Spleen (tissue), 11 donors: ENCODE measurements around the gene RABL2B. TPM values are rescaled to one million over a fixed set of nuclear protein-coding genes. Genes with fewer than 3 reads are reported as not detected.
A peak's percentile ranks its signal among the peaks of the same experiment; 100 is the strongest.

Experiments
- DNase-seq: peaks from one replicate; pipeline ENCODE4 v3.0.0-alpha.2; 2020
- H3K27ac ChIP-seq, 8 donors: fragments of 200-600 bp; sonication (generic) in 7 of 8; 1 replicate in 4 of 8; 2 replicates in 4 of 8; pipeline versions ENCODE4 v1.5.0 to v1.8.0; 2016 to 2021; ENCODE audit warnings: inconsistent platforms in 4 of 8, mild to moderate bottlenecking in 4 of 8, moderate library complexity in 1 of 8
- H3K27me3 ChIP-seq, 7 donors: fragments of 200-600 bp; sonication (generic) in 6 of 7; replicated peaks in 1 of 7; 1 replicate in 4 of 7; 2 replicates in 3 of 7; pipeline versions ENCODE4 v1.5.0 to v1.8.0; 2016 to 2021; ENCODE audit warnings: inconsistent platforms in 3 of 7, mild to moderate bottlenecking in 1 of 7
- H3K36me3 ChIP-seq, 6 donors: fragments of 200-600 bp; sonication (generic) in 5 of 6; 1 replicate in 4 of 6; 2 replicates in 2 of 6; pipeline versions ENCODE4 v1.5.0 to v1.8.0; 2016 to 2021; ENCODE audit warnings: inconsistent platforms in 2 of 6
- H3K4me1 ChIP-seq, 6 donors: fragments of 200-600 bp; sonication (generic) in 5 of 6; 1 replicate in 3 of 6; 2 replicates in 3 of 6; pipeline versions ENCODE4 v1.5.0 to v1.8.0; 2016 to 2021; ENCODE audit warnings: inconsistent platforms in 3 of 6
- H3K4me3 ChIP-seq, 8 donors: fragments of 200-600 bp; sonication (generic) in 7 of 8; 1 replicate in 4 of 8; 2 replicates in 4 of 8; pipeline versions ENCODE4 v1.5.0 to v1.8.0; 2016 to 2021; ENCODE audit warnings: inconsistent platforms in 4 of 8, mild to moderate bottlenecking in 4 of 8, moderate library complexity in 2 of 8
- H3K9me3 ChIP-seq, 8 donors: fragments of 200-600 bp; sonication (generic) in 7 of 8; 1 replicate in 4 of 8; 2 replicates in 4 of 8; pipeline versions ENCODE4 v1.5.0 to v1.8.0; 2016 to 2021; ENCODE audit warnings: inconsistent platforms in 4 of 8
- POLR2A ChIP-seq, 3 donors: fragments of 450-650 bp; IDR thresholded peaks; one replicate each; pipeline ENCODE4 v1.5.1; 2017; ENCODE audit warnings: antibody characterized with exemption in 3 of 3, mild to moderate bottlenecking in 1 of 3
- POLR2AphosphoS5 ChIP-seq, 3 donors: sonication (generic); formaldehyde crosslinking; IDR thresholded peaks; one replicate each; pipeline ENCODE4 v1.5.1; 2017; ENCODE audit warnings: antibody characterized with exemption in 3 of 3
- WGBS, 5 donors: extraction: QIAGEN DNeasy Blood & Tissue Kit in 3 of 5; methylation state at CpG; one replicate each; pipeline versions ENCODE4 v1.1.5 to v1.1.7; 2013 to 2018; 5-methylcytosine and 5-hydroxymethylcytosine counted together
- intact Hi-C: fragments of 100-400 bp; cut with DNase I; formaldehyde crosslinking; loops from one replicate; pipeline ENCODE4 v1.15.0; 2023; ENCODE audit warnings: low total_unique reads
- polyA plus RNA-seq, 3 donors: library from polyadenylated mRNA; stranded (reverse); fragments of 200-250 nt; gene quantifications; one replicate each; pipeline ENCODE4 v1.2.1, GENCODE V29; 2013
- total RNA-seq, 7 donors: library from RNA; depleted of rRNA in 3 of 7; stranded (reverse); fragments of >200 nt in 3 of 7; fragmentation: NEBNext Ultra II Directional in 4 of 7; extraction: Animal tissue kit (Norgen Biotek cat#: 25700) in 4 of 7; gene quantifications; one replicate each; pipeline versions ENCODE4 v1.1.0 to v1.2.1, GENCODE V29; 2016 to 2021
- TF ChIP-seq, protein P1 (sequence below), 11 experiments: fragments of 200-600 bp in 7 of 11; fragments of 450-650 bp in 4 of 11; sonication (generic) in 4 of 11; IDR thresholded peaks in 8 of 11; conservative IDR thresholded peaks in 3 of 11; 1 replicate in 7 of 11; 2 replicates in 4 of 11; pipeline versions ENCODE4 v1.4.0 to v1.8.0; 2016 to 2021; ENCODE audit warnings: antibody characterized with exemption in 11 of 11, inconsistent platforms in 4 of 11, mild to moderate bottlenecking in 1 of 11
- donor health status: healthy with polysubstance abuse.
- donor health status: DM: no; HTN: no; CAD: no; lungs with moderate emphysema.
- donor health status: DM: no; HTN: no; CAD: no.
- donor health status: Bipolar disorder and iron deficiency.
- donor health status: healthy.
- donor health status: DM: no; HTN: no; CAD: no.
- donor health status: DM: yes; HTN: yes; CAD: no.

RABL2B gene
- total and polyA plus RNA-seq, 10 donors: 14.5 to 46.9 (median 19.2) TPM

DNA sequence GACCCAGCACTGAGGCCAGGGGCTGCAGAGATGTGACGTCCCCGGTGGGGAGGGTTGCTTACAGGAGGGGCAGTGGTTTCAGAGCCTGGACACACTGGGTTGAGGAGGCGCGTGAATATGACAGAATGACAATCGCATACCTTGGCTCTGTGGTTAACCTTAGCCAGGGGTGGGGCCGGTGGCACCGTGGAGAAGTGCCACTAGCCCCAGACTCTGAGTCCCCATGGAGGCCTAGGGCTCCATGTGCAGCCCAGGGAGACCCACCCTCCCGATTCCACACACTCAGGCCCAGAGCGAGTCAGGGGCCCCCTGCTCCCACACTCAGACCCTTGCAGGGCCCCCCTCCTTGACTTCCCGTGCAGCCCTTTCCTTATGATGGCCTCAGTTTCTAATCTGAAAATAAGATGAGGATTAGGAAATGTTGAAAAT is 49.1 kb downstream of the RABL2B start:
- peaks cover 0 to 31% (median 25%) of the 10 kb centered on the region in 6 donors for H3K4me1 ChIP-seq
- intact Hi-C loops: no loop called here
- peaks cover 0 to 27% (median 0%) of the 10 kb centered on the region in 7 donors for H3K27me3 ChIP-seq
- no peak overlapping the region for H3K4me3 ChIP-seq
- WGBS, 5 donors: 71 to 87% (median 72%) methylated on average over 10 of the region's 10 CpGs
- no peak overlapping the region for H3K27ac ChIP-seq
- peaks cover 0 to 22% (median 0%) of the 10 kb centered on the region in 6 donors for H3K36me3 ChIP-seq
- TF ChIP-seq POLR2A (IDR thresholded peaks at IDR 0.05) (no peak), POLR2AphosphoS5 (IDR thresholded peaks at IDR 0.05) (peak; percentile 3 to 46 (median 46))
- peak; percentile 62 for DNase-seq
- no peaks in the 10 kb centered on the region for H3K9me3 ChIP-seq

DNA sequence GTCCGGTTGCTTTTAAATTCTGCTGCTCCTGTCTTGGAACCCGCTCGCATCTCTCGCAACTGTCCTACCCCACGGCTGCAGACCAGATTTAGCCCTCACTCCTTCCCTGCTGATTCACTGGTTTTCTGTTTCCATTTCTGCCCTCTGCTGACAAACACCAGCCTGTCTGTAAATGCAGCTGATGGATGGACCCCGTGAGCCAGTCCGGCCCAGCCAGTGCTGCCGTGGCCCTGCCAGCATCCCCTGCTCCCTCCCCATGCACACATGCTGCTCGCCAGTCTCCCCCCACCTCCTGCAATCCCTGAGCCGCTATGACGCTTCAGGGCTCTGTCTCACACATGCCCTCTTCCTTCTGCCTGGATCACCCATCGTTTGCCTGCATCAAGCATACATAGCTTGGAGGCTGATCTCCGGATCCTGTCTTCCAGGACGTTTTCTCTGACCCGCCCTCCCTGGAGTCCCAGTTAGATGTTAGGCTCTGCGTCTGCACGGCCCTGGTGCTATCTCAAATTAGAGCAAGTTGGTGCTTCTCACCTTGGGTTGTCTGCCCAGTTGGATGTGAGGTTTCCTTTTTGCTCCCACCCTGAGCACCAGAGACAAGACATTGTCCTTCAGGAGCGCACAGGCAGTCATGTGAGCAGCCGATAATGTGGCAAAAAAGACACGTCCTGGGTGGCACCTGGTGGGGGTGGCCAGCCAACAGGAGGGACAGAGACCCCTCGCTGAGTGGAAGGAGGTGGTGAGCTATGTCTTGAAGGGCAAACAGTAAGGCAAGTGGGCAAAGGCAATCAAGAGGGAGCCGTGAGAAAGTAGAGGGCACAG is 49.7 kb downstream of the RABL2B start:
- peak; percentile 33 to 67 (median 62) for TF ChIP-seq POLR2AphosphoS5 (IDR thresholded peaks at IDR 0.05)
- TF ChIP-seq, protein P1, sequence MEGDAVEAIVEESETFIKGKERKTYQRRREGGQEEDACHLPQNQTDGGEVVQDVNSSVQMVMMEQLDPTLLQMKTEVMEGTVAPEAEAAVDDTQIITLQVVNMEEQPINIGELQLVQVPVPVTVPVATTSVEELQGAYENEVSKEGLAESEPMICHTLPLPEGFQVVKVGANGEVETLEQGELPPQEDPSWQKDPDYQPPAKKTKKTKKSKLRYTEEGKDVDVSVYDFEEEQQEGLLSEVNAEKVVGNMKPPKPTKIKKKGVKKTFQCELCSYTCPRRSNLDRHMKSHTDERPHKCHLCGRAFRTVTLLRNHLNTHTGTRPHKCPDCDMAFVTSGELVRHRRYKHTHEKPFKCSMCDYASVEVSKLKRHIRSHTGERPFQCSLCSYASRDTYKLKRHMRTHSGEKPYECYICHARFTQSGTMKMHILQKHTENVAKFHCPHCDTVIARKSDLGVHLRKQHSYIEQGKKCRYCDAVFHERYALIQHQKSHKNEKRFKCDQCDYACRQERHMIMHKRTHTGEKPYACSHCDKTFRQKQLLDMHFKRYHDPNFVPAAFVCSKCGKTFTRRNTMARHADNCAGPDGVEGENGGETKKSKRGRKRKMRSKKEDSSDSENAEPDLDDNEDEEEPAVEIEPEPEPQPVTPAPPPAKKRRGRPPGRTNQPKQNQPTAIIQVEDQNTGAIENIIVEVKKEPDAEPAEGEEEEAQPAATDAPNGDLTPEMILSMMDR (IDR thresholded peaks at IDR 0.05 in 8 of 11, conservative IDR thresholded peaks at IDR 0.05 in 3 of 11): no peak
- no peak for TF ChIP-seq POLR2A (IDR thresholded peaks at IDR 0.05)
- DNase-seq: peak; percentile 70
- peaks cover 0 to 22% (median 0%) of the 10 kb centered on the region in 7 donors for H3K27me3 ChIP-seq
- H3K36me3 ChIP-seq: peaks cover 0 to 28% (median 0%) of the 10 kb centered on the region in 6 donors
- H3K9me3 ChIP-seq: no peaks in the 10 kb centered on the region
- H3K4me3 ChIP-seq: no peak overlapping the region
- intact Hi-C loops: no loop called here
- H3K4me1 ChIP-seq: peaks cover 0 to 37% (median 29%) of the 10 kb centered on the region in 6 donors
- H3K27ac ChIP-seq: no peak overlapping the region
- 64 to 73% (median 66%) methylated on average over 22 of the region's 22 CpGs for WGBS, 5 donors

DNA sequence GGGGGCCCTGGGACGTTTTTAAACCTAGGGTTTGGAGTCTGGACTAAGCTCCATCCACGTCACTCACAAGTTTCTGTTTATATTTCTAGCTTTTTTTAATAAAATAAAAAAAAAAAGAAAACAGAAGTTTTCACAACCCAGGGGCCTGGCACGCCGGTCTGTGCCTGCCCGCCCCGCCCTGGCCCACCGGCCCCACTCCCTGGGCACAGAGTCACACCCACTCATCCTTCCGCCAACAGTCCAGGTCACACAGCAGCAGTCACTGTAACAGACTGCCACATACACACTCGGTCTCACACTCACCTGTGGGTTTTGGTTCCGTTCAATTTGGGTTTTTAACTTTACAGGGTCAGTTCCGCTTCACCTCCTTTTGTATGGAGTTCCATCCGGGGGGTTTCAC is 50.8 kb downstream of the RABL2B start:
- whole genome bisulfite sequencing, 5 donors: 69 to 85% (median 76%) methylated on average over 12 of the region's 12 CpGs
- intact Hi-C loops: no loop called here

DNA sequence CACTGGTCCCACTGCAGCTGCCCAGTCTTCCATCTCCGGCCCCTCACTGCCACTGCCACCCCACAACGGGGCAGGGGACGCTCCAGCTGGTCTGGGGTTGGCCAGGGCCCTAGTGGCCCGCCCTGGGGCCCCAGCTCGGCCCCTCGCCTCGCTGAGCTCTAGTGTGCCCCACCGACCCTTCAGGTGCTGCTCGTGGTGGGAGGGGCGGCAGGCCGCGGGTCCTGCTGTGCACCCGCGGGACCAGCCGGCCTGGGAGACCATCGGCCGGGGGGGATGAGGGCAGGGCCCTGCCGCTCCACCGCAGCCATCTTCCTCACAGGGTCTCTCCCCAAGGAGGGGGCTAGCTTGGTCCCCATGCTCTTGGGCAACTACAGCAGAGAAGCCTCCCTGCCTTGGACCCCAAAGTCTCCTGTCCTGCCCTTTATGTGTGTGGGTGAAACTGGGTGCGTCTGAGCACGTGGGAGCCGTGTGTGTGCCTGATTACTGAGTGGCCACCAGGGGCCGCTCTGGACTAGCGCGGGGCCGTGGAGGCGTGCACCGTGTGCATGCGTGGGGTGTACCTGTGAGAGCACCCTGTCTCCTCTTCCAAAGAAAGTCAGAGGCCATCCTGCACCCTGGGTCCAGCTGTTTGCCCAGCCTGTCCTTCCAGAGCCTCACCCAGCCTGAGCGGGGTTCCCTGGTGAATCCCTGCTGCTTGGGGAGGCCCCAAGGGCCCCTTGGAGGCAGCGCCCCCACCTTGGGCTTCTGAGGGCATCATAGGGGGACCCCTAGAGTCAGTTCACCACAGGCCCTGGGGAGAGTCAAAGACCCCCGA is 51.4 kb downstream of the RABL2B start:
- Histone ChIP-seq H3K4me1 (peaks cover 0 to 54% (median 40%) of the 10 kb centered on the region in 6 donors), H3K4me3 (no peak overlapping the region), H3K27ac (peak overlapping the region in 4 of 8 donors; percentile 10 to 49 (median 28)), H3K27me3 (peaks cover 0 to 20% (median 0%) of the 10 kb centered on the region in 7 donors), H3K9me3 (no peaks in the 10 kb centered on the region), H3K36me3 (peaks cover 0 to 44% (median 3%) of the 10 kb centered on the region in 6 donors)
- intact Hi-C loops: no loop called here
- WGBS, 5 donors: 64 to 81% (median 69%) methylated on average over 22 to 32 of the region's 32 CpGs
- peak; percentile 79 for DNase-seq
- TF ChIP-seq POLR2AphosphoS5 (IDR thresholded peaks at IDR 0.05) (peak; percentile 64 to 71 (median 67)), POLR2A (IDR thresholded peaks at IDR 0.05) (no peak)
- TF ChIP-seq, protein P1 (IDR thresholded peaks at IDR 0.05 in 8 of 11, conservative IDR thresholded peaks at IDR 0.05 in 3 of 11): peak; percentile 41 to 73 (median 63)

More for the DNA sequence above, 50.8 kb downstream of the RABL2B start:
- Histone ChIP-seq H3K4me1 (peaks cover 0 to 47% (median 34%) of the 10 kb centered on the region in 6 donors), H3K27ac (no peak overlapping the region), H3K27me3 (peaks cover 0 to 20% (median 0%) of the 10 kb centered on the region in 7 donors), H3K9me3 (no peaks in the 10 kb centered on the region), H3K36me3 (peaks cover 0 to 39% (median 3%) of the 10 kb centered on the region in 6 donors), H3K4me3 (no peak overlapping the region)
- no peak for DNase-seq
- TF ChIP-seq, protein P1 (IDR thresholded peaks at IDR 0.05 in 8 of 11, conservative IDR thresholded peaks at IDR 0.05 in 3 of 11): no peak
- no peak for TF ChIP-seq POLR2A (IDR thresholded peaks at IDR 0.05)
- TF ChIP-seq POLR2AphosphoS5 (IDR thresholded peaks at IDR 0.05): no peak
